Activated CD8-positive, alpha-beta memory T cell treated with anti-CD3 and anti-CD28 coated beads for 24 hours (primary cell): Measurements from ENCODE around the gene EVX2.

Source experiments
- DNase-seq: peaks from one replicate; pipeline ENCODE4 v3.0.0-alpha.2; 2020

The EVX2 gene

GRCh38 chr2:176081837-176082524 is 1.8 kb downstream of the EVX2 start:
- DNase-seq: peak; percentile 57

GRCh38 chr2:176081376-176081836 is 2.4 kb downstream of the EVX2 start:
- no peak for DNase-seq

- peak; percentile 58 for DNase-seq
These were observed 3.0 kb downstream of the EVX2 start for GRCh38 chr2:176080540-176081375.

- peak; percentile 60 for DNase-seq
These were observed 3.8 kb downstream of the EVX2 start for GRCh38 chr2:176079831-176080539.

GRCh38 chr2:176079285-176079830 is 4.4 kb downstream of the EVX2 start:
- DNase-seq: no peak

- no peak for DNase-seq
These were observed 5.0 kb downstream of the EVX2 start for GRCh38 chr2:176078541-176079284.

- DNase-seq: no peak
These were observed 7.0 kb downstream of the EVX2 start for GRCh38 chr2:176076796-176077195.

- no peak for DNase-seq
These were observed 7.7 kb downstream of the EVX2 start for GRCh38 chr2:176076063-176076462.

GRCh38 chr2:176075481-176075880 is 8.3 kb downstream of the EVX2 start:
- no peak for DNase-seq

- no peak for DNase-seq
These were observed 8.8 kb downstream of the EVX2 start for GRCh38 chr2:176074919-176075425.

- DNase-seq: no peak
These were observed 10.5 kb downstream of the EVX2 start for GRCh38 chr2:176072951-176073904.

- DNase-seq: no peak
These were observed 11.5 kb downstream of the EVX2 start for GRCh38 chr2:176072292-176072669.

GRCh38 chr2:176071330-176072291 is 12.2 kb downstream of the EVX2 start:
- no peak for DNase-seq

- DNase-seq: no peak
These were observed 15.3 kb downstream of the EVX2 start for GRCh38 chr2:176068419-176068832.

GRCh38 chr2:176067589-176068418 is 16.0 kb downstream of the EVX2 start:
- no peak for DNase-seq

- DNase-seq: no peak
These were observed 16.8 kb downstream of the EVX2 start for GRCh38 chr2:176066645-176067588.

- DNase-seq: no peak
These were observed 19.8 kb downstream of the EVX2 start for GRCh38 chr2:176063958-176064357.

GRCh38 chr2:176056406-176056805 is 27.4 kb downstream of the EVX2 start:
- no peak for DNase-seq
